ENCODE results near the gene MYOF.

GRCh38 chr10:93266858-93267257 is 215.3 kb downstream of the MYOF start:
- TF ChIP-seq GATA3 (IDR thresholded peaks at IDR 0.05; ENCODE audit: low read depth, low read length) (no peak), GATA2 (IDR thresholded peaks at IDR 0.05; ENCODE audit: low read depth, low read length) (no peak)
